GM12878 (cell line): ENCODE results near the gene WNT5A. TPM values are rescaled to one million over a fixed set of nuclear protein-coding genes. Genes with fewer than 3 reads are reported as not detected.

Source experiments
- ATAC-seq: fragments of 200-7000 bp; cut with Tn5 transposase; 3 replicates; pipeline ENCODE4 v1.9.1; 2020; ENCODE audit warnings: mild to moderate bottlenecking, moderate library complexity
- BruUV-seq: library from RNA; stranded (reverse); fragments of 400-500 nt; replicated peaks from 2 replicates; lab custom pipeline; 2021; lab: Mats Ljungman, UMichigan
- CTCF ChIA-PET: fragments of 300-600 bp; sonication (Branson Sonifier 250); formaldehyde crosslinking; extraction: SDS; loops from one replicate; lab custom pipeline; 2021; ENCODE audit warnings: inconsistent platforms; lab: Yijun Ruan, JAX
- POLR2A ChIA-PET: fragments of 350-600 bp; formaldehyde crosslinking; extraction: SDS; loops from one replicate; lab custom pipeline; 2021; ENCODE audit warnings: inconsistent platforms; lab: Charles Lee
- RAD21 ChIA-PET: fragments of 300-600 bp; sonication (Branson Sonifier 250); formaldehyde crosslinking; loops from one replicate; lab custom pipeline; 2023; ENCODE audit warnings: antibody characterized with exemption; ENCODE audit not compliant: unreplicated experiment; lab: Charles Lee
- SMC1A ChIA-PET: fragments of 300-600 bp; sonication (Branson Sonifier 250); formaldehyde crosslinking; loops from one replicate; lab custom pipeline; 2023; ENCODE audit not compliant: unreplicated experiment, uncharacterized antibody; lab: Charles Lee
- DNase-seq: peaks from one replicate; pipeline ENCODE4 v3.0.0-alpha.2; 2011; ENCODE audit warnings: low read depth, low spot score
- FAIRE-seq: peaks from 3 replicates; lab custom pipeline; 2011; peaks lifted over from hg19 to GRCh38; lab: Jason Lieb, UNC
- H2AFZ ChIP-seq: 2 replicates; pipeline ENCODE4 v1.6.0; 2011; ENCODE audit warnings: low read depth, low read length, control low read depth; ENCODE audit not compliant: control insufficient read depth
- H3K27ac ChIP-seq: 2 replicates; pipeline ENCODE4 v1.5.1; 2011; ENCODE audit warnings: control low read depth; ENCODE audit not compliant: control insufficient read depth, insufficient read depth
- H3K27me3 ChIP-seq, 2 experiments: replicated peaks in 1 of 2; 2 replicates each; pipeline versions ENCODE4 v1.6.0 to v1.6.1; 2011; ENCODE audit warnings: low read length in 1 of 2; ENCODE audit not compliant: control insufficient read depth in 2 of 2, insufficient read depth in 2 of 2
- H3K36me3 ChIP-seq, 2 experiments: 2 replicates each; pipeline ENCODE4 v1.5.1; 2011; ENCODE audit warnings: low read length in 1 of 2; ENCODE audit not compliant: control insufficient read depth in 2 of 2, insufficient read depth in 2 of 2
- H3K4me1 ChIP-seq: 2 replicates; pipeline ENCODE4 v1.6.1; 2011; ENCODE audit warnings: mild to moderate bottlenecking, low read length, moderate library complexity, mixed read lengths; ENCODE audit not compliant: control insufficient read depth, insufficient read depth
- H3K4me2 ChIP-seq: 2 replicates; pipeline ENCODE4 v1.6.0; 2011; ENCODE audit warnings: control low read depth; ENCODE audit not compliant: control insufficient read depth, insufficient read depth
- H3K4me3 ChIP-seq: fragments of 200-600 bp; sonication (generic); 2 replicates; pipeline ENCODE4 v1.5.1; 2016
- H3K79me2 ChIP-seq: 2 replicates; pipeline ENCODE4 v1.6.0; 2011; ENCODE audit warnings: low read length; ENCODE audit not compliant: control insufficient read depth, insufficient read depth
- H3K9ac ChIP-seq: 2 replicates; pipeline ENCODE4 v1.8.0; 2011; ENCODE audit warnings: low read length, control low read depth, mixed read lengths; ENCODE audit not compliant: control insufficient read depth, insufficient read depth
- H3K9me3 ChIP-seq: replicated peaks from 3 replicates; pipeline ENCODE4 v1.5.1; 2011; ENCODE audit warnings: mild to moderate bottlenecking, low read length; ENCODE audit not compliant: control insufficient read depth, insufficient read depth
- H4K20me1 ChIP-seq: 2 replicates; pipeline ENCODE4 v1.6.0; 2011; ENCODE audit not compliant: control insufficient read depth, insufficient read depth
- ASH2L ChIP-seq: fragments of 300-600, 200-600 bp; sonication (generic); IDR thresholded peaks from 2 replicates; pipeline ENCODE4 v1.6.1; 2017; ENCODE audit warnings: low read depth, mild to moderate bottlenecking, borderline replicate concordance
- CBX3 ChIP-seq: fragments of 200-600 bp; sonication (generic); IDR thresholded peaks from 2 replicates; pipeline ENCODE4 v1.6.1; 2016; ENCODE audit warnings: low read depth, borderline replicate concordance
- CHD2 ChIP-seq: IDR thresholded peaks from 2 replicates; pipeline ENCODE4 v1.6.1; 2011; ENCODE audit warnings: low read depth, low read length, improper control_type of control experiment, borderline replicate concordance
- EP300 ChIP-seq, 2 experiments: fragments of 150-350 bp in 1 of 2; IDR thresholded peaks; 2 replicates each; pipeline ENCODE4 v1.6.1; 2011 to 2012; ENCODE audit warnings: low read depth in 2 of 2, low read length in 2 of 2, borderline replicate concordance in 1 of 2, improper control_type of control experiment in 1 of 2, inconsistent platforms in 1 of 2; ENCODE audit not compliant: control insufficient read depth in 1 of 2
- FOS ChIP-seq: IDR thresholded peaks from 3 replicates; pipeline ENCODE4 v1.6.1; 2011; ENCODE audit warnings: borderline replicate concordance; ENCODE audit not compliant: insufficient read length; ENCODE audit errors: extremely low read depth
- JUNB ChIP-seq: IDR thresholded peaks from 2 replicates; pipeline ENCODE4 v1.6.1; 2016; ENCODE audit warnings: antibody characterized with exemption, mild to moderate bottlenecking
- JUND ChIP-seq: IDR thresholded peaks from 2 replicates; pipeline ENCODE4 v1.6.1; 2012; ENCODE audit warnings: low read depth, mild to moderate bottlenecking, low read length, improper control_type of control experiment, moderate library complexity
- MLLT1 ChIP-seq: fragments of 450-650 bp; IDR thresholded peaks from 2 replicates; pipeline ENCODE4 v1.6.1; 2016; ENCODE audit warnings: mild to moderate bottlenecking
- MYC ChIP-seq: IDR thresholded peaks from 2 replicates; pipeline ENCODE4 v1.6.1; 2011; ENCODE audit warnings: mild to moderate bottlenecking, low read length, moderate library complexity, inconsistent platforms; ENCODE audit not compliant: insufficient read depth, insufficient replicate concordance, insufficient read length, severe bottlenecking
- NBN ChIP-seq: fragments of 450-650 bp; IDR thresholded peaks from 2 replicates; pipeline ENCODE4 v1.6.1; 2016
- PAX5 ChIP-seq: IDR thresholded peaks from 2 replicates; pipeline ENCODE4 v1.6.1; 2011; ENCODE audit warnings: low read depth, low read length, borderline replicate concordance
- SMAD1 ChIP-seq: fragments of 450-650 bp; IDR thresholded peaks from 2 replicates; pipeline ENCODE4 v1.6.1; 2018; ENCODE audit warnings: mild to moderate bottlenecking, low read depth; ENCODE audit not compliant: partially characterized antibody
- STAT1 ChIP-seq: fragments of 450-650 bp; conservative IDR thresholded peaks from 2 replicates; pipeline ENCODE4 v1.6.1; 2014; ENCODE audit warnings: antibody characterized with exemption, mild to moderate bottlenecking
- ZNF592 ChIP-seq: fragments of 450-650 bp; IDR thresholded peaks from 2 replicates; pipeline ENCODE4 v1.6.1; 2017; ENCODE audit warnings: mild to moderate bottlenecking, moderate library complexity
- WGBS: methylation state at CpG from one replicate; pipeline ENCODE4 v1.1.6; 2016; ENCODE audit warnings: low lambda C conversion rate; ENCODE audit not compliant: insufficient replicate concordance, insufficient coverage; ENCODE audit errors: missing lambda C conversion rate; 5-methylcytosine and 5-hydroxymethylcytosine counted together
- in situ Hi-C: fragments of 300-500 bp; cut with MboI; formaldehyde crosslinking; loops from 9 replicates; pipeline ENCODE4 v1.14.3; 2018; ENCODE audit warnings: mixed read lengths
- intact Hi-C: fragments of 100-400 bp; cut with micrococcal nuclease; formaldehyde crosslinking; loops from one replicate; pipeline ENCODE4 v1.14.2; 2022; ENCODE audit not compliant: unreplicated experiment
- polyA plus RNA-seq, 11 experiments: library from polyadenylated mRNA; depleted of rRNA in 4 of 11; unstranded in 6 of 11; stranded (reverse) in 5 of 11; fragments of >200 nt; fragmentation: Nextera tagmentation in 4 of 11; fragmentation: Illumina TruSeq in 1 of 11; extraction: Ambion mirVana in 4 of 11; extraction: Trizol in 1 of 11; gene quantifications; 1 replicate in 1 of 11; 2 replicates in 10 of 11; pipeline versions ENCODE4 v1.2.1 to v1.2.3, GENCODE V29; 2011 to 2016; ENCODE audit warnings: inconsistent platforms in 2 of 11, missing spikeins in 2 of 11, low read depth in 1 of 11
- total RNA-seq, 4 experiments: library from RNA; depleted of rRNA in 3 of 4; stranded (reverse); fragments of >200 nt in 3 of 4; fragmentation: Illumina TruSeq in 1 of 4; extraction: Trizol in 1 of 4; gene quantifications; 2 replicates each; pipeline versions ENCODE4 v1.2.1 to v1.2.3, GENCODE V29; 2013 to 2021

Gene WNT5A
- total and polyA plus RNA-seq, 10 of the 15 experiments (the other 5 are each of a cell fraction or from before 2014, with no cell fraction given), result 0.06 to 2.8 (median 0.39) TPM

GRCh38 chr3:55484801-55485791 is 2.0 kb downstream of the WNT5A start (continued):
- TF ChIP-seq MYC (no peak), CHD2 (0 out of 2 replicates have a peak, but pooled peaks have one; percentile 41), NBN (0 out of 2 replicates have a peak, but pooled peaks have one; percentile 34), PAX5 (0 out of 2 replicates have a peak, but pooled peaks have one; percentile 7), SMAD1 (no peak), CBX3 (no peak), MLLT1 (0 out of 2 replicates have a peak, but pooled peaks have one; percentile 33)
- TF ChIP-seq, all 136 proteins: peak for 10

DNA sequence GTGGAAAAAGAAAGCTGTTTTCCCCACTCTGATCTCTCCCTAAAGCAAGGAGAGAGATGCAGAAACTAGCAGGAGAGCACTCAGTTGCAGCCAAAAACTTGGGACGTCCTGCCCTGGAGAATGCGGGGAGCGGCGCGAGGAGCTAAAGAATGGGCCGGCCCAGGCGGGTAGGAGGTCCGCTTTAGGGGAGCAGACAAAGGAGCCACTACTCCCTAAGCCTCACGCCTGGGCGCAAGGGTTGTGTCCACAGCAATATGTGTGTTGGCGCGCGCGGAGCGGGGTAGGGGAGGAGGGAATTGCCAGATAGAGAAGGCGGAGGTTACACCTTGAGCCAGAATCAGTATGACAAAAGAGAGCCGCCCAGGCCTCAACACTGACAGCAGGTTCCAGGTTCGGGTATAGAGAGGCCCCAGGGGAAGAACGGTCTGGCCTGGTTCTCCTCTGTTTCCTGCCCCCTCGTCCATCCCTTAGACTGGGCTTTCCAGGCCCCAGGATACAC is 2.9 kb downstream of the WNT5A start:
- no TSS peak for BruUV-seq
- H3K4me3 ChIP-seq, result peak overlapping the region; percentile 40; the same call in 1 of the 2 replicates
- no peaks in the 10 kb centered on the region; the same call in 1 of the 2 replicates for H4K20me1 ChIP-seq
- no peak overlapping the region for H3K4me2 ChIP-seq
- in situ Hi-C loops, result loop anchor here (5.0 kb wide), 2 partner anchors 238 to 768 kb away; no protein-coding TSS in a partner anchor
- FAIRE-seq, result no peak
- SMC1A ChIA-PET, result interaction anchor here (1.2 kb wide), 1 partner anchor 237 kb away, joined by 3 read pairs; no protein-coding TSS in a partner anchor
- CTCF ChIA-PET, result interaction anchor here (0.6 to 1.0 kb wide), 5 partner anchors 9 to 258 kb away, joined by 3 read pairs; no protein-coding TSS in a partner anchor
- no peak overlapping the region for H3K9ac ChIP-seq
- no peaks in the 10 kb centered on the region for H3K36me3 ChIP-seq
- H3K27ac ChIP-seq, result no peak overlapping the region
- POLR2A ChIA-PET, result no interaction called here
- 64% methylated on average over 18 of the region's 20 CpGs for WGBS
- peaks cover 12 to 41% of the 10 kb centered on the region in 2 experiments for H3K27me3 ChIP-seq
- ATAC-seq, result no peak
- no peak overlapping the region for H2AFZ ChIP-seq
- DNase-seq, result no peak
- no peaks in the 10 kb centered on the region for H3K9me3 ChIP-seq
- H3K4me1 ChIP-seq, result peaks cover 18% of the 10 kb centered on the region
- H3K79me2 ChIP-seq, result no peaks in the 10 kb centered on the region
- intact Hi-C loops, result loop anchor here (2.0 to 10.0 kb wide), 2 partner anchors 49 to 171 kb away; no protein-coding TSS in a partner anchor
- RAD21 ChIA-PET, result interaction anchor here (0.6 to 4.0 kb wide), 5 partner anchors 147 to 767 kb away, joined by 3 to 43 read pairs (median 4); no protein-coding TSS in a partner anchor
- TF ChIP-seq ASH2L, result no peak
- no peak for TF ChIP-seq JUND
- no peak for TF ChIP-seq FOS
- TF ChIP-seq EP300 (IDR thresholded peaks at IDR 0.05; ENCODE audit: borderline replicate concordance in 1 of 2, control insufficient read depth in 1 of 2, low read depth in 2 of 2, low read length in 2 of 2), result no peak
- TF ChIP-seq ZNF592, result no peak
- TF ChIP-seq STAT1, result no peak
- no peak for TF ChIP-seq JUNB
